ENCODE results near the gene DHPS.

Gene DHPS

GRCh38 chr19:12664406-12665280 lies 17.0 kb downstream of the DHPS start:
- Histone ChIP-seq H3K36me3 (peaks cover 56% of the 10 kb centered on the region), H3K27me3 (ENCODE audit: insufficient read depth, low read depth, severe bottlenecking) (no peaks in the 10 kb centered on the region), H3K27ac (no peak overlapping the region), H3K9me3 (ENCODE audit: severe bottlenecking) (no peaks in the 10 kb centered on the region), H3K4me3 (ENCODE audit: low read depth, low read length) (no peak overlapping the region)
- no peak for TF ChIP-seq CTCF (IDR thresholded peaks at IDR 0.05; ENCODE audit: low read depth, low read length)
- DNase-seq: peak; percentile 65

GRCh38 chr19:12660980-12661379 lies 20.7 kb downstream of the DHPS start:
- no peaks in the 10 kb centered on the region for H3K27me3 ChIP-seq (ENCODE audit: insufficient read depth, low read depth, severe bottlenecking)
- H3K36me3 ChIP-seq: peaks cover 48% of the 10 kb centered on the region
- no peak overlapping the region for H3K4me3 ChIP-seq (ENCODE audit: low read depth, low read length)
- TF ChIP-seq CTCF (IDR thresholded peaks at IDR 0.05; ENCODE audit: low read depth, low read length): no peak
- no peak overlapping the region for H3K27ac ChIP-seq
- H3K9me3 ChIP-seq (ENCODE audit: severe bottlenecking): no peaks in the 10 kb centered on the region
- no peak for DNase-seq

DNA sequence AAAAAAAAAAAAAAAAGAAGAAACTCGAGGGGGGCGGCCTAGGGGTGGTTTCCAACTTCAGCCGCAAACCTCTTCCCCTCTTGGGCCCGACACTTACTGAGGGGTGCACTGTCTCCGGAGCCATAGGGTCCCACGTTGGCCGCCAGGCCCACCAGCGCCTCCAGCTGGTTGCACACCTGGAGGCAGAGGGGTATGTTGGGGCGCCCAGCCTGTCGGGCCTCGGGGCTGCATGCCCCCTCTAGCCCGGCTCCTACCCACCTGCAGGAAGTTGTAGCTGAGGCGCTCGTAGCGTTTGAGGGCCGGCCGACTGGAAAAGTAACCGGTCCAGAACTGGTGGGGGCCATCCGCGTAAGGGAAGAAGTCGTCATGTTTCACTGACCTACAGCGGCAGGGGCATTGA lies 23.7 kb downstream of the DHPS start:
- Histone ChIP-seq H3K27me3 (ENCODE audit: insufficient read depth, low read depth, severe bottlenecking) (no peaks in the 10 kb centered on the region), H3K27ac (no peak overlapping the region), H3K4me3 (ENCODE audit: low read depth, low read length) (no peak overlapping the region), H3K9me3 (ENCODE audit: severe bottlenecking) (no peaks in the 10 kb centered on the region), H3K36me3 (peaks cover 37% of the 10 kb centered on the region)
- no peak for DNase-seq
- TF ChIP-seq CTCF (IDR thresholded peaks at IDR 0.05; ENCODE audit: low read depth, low read length): peak; percentile 25; the same call in 1 of the 2 replicates

GRCh38 chr19:12656899-12657571 lies 24.6 kb downstream of the DHPS start:
- H3K4me3 ChIP-seq (ENCODE audit: low read depth, low read length): no peak overlapping the region
- peaks cover 28% of the 10 kb centered on the region for H3K36me3 ChIP-seq
- no peaks in the 10 kb centered on the region for H3K27me3 ChIP-seq (ENCODE audit: insufficient read depth, low read depth, severe bottlenecking)
- H3K27ac ChIP-seq: no peak overlapping the region
- DNase-seq: peak; percentile 39
- TF ChIP-seq CTCF (IDR thresholded peaks at IDR 0.05; ENCODE audit: low read depth, low read length): no peak
- no peaks in the 10 kb centered on the region for H3K9me3 ChIP-seq (ENCODE audit: severe bottlenecking)

DNA sequence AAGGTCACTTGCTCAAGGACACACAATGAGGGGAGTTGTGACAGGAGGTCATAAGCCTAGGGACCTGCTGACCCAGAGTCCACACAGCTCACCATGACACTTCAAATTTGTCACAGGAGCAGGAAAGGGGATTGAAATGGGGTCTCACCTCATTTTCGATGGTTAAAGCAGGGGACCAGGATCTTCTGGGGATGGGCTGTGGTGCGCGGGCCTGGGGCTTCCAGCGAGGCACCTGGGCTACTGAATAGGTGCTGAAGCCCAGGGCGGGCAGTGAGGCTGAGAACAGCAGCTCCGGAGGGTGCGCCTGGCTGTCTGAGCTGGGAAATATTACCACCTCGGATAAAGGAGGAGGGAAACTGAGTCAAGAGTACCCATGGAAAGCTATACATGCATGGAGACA lies 26.1 kb downstream of the DHPS start:
- H3K4me3 ChIP-seq (ENCODE audit: low read depth, low read length): no peak overlapping the region
- no peaks in the 10 kb centered on the region for H3K27me3 ChIP-seq (ENCODE audit: insufficient read depth, low read depth, severe bottlenecking)
- peaks cover 17% of the 10 kb centered on the region for H3K36me3 ChIP-seq
- no peak overlapping the region for H3K27ac ChIP-seq
- TF ChIP-seq CTCF (IDR thresholded peaks at IDR 0.05; ENCODE audit: low read depth, low read length): no peak
- no peaks in the 10 kb centered on the region for H3K9me3 ChIP-seq (ENCODE audit: severe bottlenecking)
- no peak for DNase-seq

All from WERI-Rb-1 (cell line).